Tongue (tissue), 2 donors: Measurements from ENCODE around the gene GOSR1. TPM values are rescaled to one million over a fixed set of nuclear protein-coding genes. Genes with fewer than 3 reads are reported as not detected.
"Not testable (repeated sequence)": the region's sequence is repeated elsewhere in the genome, so short reads cannot be mapped to it uniquely, and the experiment has no call there.

Experiments
- DNase-seq: peaks from one replicate; pipeline ENCODE4 v3.0.0-alpha.2; 2015
- total RNA-seq: library from RNA; depleted of rRNA; stranded (reverse); fragments of >200 nt; gene quantifications from one replicate; pipeline ENCODE4 v1.2.3, GENCODE V29; 2014

GOSR1 gene
- 50.7 TPM for total RNA-seq

GRCh38 chr17:30477083-30477773 lies at the start of gene GOSR1:
GOSR1 (plus strand) TSS chr17:30477408; CDS start chr17:30477434, 26 bp downstream.
- peak; percentile 98 for DNase-seq

DNA sequence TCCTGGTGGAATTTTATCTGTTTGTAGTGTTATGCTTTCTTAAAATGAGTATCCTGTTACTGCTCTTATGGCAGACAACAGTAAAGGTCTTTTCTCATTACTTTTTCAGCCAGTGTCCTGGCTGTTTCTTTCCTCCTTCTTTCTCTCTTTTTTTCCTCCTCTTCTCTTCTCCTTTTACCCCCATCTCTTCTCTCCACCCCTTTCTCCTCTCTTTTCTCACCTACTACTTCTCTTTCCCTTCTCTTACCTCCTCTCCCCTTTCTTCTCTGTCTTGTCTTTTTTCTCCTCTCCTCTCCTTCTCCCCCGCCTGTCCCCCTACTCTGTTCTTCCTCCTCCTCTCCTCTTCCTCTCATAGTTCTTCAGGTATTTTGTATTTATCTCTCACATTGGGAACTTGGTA lies 49.6 kb upstream of the GOSR1 start:
- DNase-seq = no peak

DNA sequence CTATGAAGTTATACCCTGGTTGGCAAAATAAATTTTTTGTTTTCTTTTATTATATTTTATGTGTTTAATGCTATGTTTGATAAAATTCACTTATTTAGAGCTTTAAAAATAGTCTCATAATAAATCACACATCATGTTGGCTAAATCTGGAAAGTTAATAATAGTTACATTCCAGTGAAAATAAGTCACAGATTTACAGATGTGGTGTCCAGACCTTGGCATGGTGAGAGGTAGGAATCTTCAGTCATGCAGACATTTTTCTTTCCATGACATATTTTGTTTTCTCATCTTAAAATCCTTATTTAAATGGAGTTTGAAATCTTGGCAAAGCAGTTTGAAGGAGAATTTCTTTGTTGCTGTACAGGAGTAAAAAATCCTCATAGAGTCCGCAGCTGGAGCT lies 48.1 kb upstream of the GOSR1 start:
- peak; percentile 17 for DNase-seq

- DNase-seq = peak; percentile 17
Measured at GRCh38 chr17:30433514-30433913, 43.7 kb upstream of the GOSR1 start.

- no peak for DNase-seq
Measured at GRCh38 chr17:30436729-30437128, 40.5 kb upstream of the GOSR1 start.

DNA sequence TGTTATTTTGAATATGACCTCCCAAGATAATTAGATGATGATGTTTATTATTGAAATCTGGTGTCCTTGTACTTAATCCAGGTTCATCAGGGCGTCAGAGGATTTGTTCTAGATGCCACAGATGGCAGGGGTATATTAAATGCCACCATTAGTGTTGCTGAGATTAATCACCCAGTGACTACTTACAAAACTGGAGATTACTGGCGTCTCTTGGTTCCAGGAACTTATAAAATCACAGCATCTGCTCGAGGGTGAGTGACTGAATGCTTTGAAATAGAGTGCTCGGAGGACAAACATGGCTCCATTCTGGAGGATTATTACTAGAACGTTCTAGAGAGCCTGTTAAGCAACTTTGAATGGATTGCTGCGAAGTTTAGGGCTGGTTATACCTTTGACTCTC lies 33.5 kb upstream of the GOSR1 start:
- DNase-seq = no peak

DNA sequence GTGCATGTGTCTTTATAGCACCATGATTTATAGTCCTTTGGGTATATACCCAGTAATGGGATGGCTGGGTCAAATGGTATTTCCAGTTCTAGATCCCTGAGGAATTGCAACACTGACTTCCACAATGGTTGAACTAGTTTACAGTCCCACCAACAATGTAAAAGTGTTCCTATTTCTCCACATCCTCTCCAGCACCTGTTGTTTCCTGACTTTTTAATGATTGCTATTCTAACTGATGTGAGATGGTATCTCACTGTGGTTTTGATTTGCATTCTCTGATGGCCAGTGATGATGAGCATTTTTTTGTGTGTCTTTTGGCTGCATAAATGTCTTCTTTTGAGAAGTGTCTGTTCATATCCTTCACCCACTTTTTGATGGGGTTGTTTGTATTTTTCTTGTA lies 30.6 kb upstream of the GOSR1 start:
- not testable (repeated sequence) for DNase-seq

- DNase-seq = peak; percentile 89
Measured at GRCh38 chr17:30449480-30449879, 27.7 kb upstream of the GOSR1 start.

DNA sequence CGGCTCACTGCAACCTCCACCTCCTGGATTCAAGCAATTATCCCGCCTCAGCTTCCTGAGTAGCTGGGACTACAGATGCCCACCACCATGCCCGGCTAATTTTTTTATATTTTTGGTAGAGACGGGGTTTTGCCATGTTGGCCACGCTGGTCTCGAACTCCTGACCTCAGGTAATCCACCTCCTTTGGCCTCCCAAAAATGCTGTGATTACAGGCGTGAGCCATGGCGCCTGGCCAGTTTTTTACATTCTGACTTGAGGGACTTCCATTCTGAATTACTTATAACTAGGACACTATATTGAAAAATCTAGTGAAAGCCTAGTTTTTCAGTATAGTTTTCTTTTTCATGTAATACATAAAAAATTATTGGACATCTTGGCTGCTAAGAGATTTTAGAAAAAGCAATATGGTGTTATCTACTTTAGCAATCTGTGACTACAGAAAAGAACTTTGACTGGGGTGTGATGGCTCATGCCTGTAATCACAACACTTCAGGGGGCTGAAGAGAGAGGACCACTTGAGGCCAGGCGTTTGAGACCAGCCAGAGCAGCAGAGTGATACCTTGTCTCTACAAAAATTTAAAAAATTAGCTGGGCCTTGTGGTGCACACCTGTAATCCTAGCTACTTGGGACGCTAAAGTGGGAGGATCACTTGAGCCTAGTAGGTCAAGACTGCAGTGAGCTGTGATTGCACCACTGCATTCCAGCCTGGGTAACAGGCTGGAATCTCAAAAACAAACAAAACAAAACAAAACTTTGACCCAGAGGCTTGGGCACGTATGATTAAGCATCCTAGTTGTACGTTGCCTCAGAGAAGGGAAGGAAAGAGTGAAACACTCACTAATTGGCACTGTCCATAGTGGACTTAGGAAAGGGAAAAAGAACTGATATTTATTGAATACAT lies 26.8 kb upstream of the GOSR1 start:
- DNase-seq = no peak

DNA sequence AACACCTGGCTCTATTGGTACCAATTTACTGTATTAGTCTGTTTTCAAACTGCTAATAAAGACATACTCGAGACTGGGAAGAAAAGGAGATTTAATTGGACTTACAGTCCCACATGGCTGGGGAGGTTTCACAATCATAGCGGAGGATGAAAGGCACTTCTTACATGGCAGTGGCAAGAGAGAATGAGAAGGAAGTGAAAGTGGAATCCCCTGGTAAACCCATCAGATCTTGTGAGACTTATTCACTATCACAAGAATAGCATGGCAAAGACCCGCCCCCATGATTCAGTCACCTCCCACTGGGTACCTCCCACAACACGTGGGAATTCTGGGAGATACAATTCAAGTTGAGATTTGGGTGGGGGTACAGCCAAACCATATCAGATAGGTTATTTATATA lies 22.6 kb upstream of the GOSR1 start:
- no peak for DNase-seq

GRCh38 chr17:30458371-30458770 lies 18.8 kb upstream of the GOSR1 start:
- DNase-seq = no peak

GRCh38 chr17:30458797-30459413 lies 18.3 kb upstream of the GOSR1 start:
- DNase-seq = not testable (repeated sequence)

- no peak for DNase-seq
Measured at GRCh38 chr17:30468465-30468864, 8.7 kb upstream of the GOSR1 start.

GRCh38 chr17:30472238-30472890 lies 4.8 kb upstream of the GOSR1 start:
- peak; percentile 3 for DNase-seq

GRCh38 chr17:30475206-30475605 lies 2.0 kb upstream of the GOSR1 start:
- no peak for DNase-seq

GRCh38 chr17:30476726-30477082 lies 504 bp upstream of the GOSR1 start:
- DNase-seq = no peak

DNA sequence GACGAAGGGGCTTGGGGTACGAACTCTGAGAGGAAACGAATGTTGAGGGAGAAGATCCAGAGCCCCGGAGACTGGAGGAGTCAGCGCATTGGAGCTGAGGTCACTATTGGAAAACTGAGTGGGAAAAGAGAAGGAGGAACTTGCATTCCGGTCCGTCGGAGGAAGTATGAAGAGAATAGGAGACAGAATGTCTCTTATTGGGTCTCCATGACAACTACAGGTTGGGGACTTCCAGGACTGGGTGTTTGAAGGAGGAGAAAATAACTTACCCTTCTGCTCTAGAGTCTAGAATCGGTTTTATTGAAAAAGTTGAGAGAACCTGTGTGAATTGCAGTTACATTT lies 537 bp downstream of the GOSR1 start:
- DNase-seq = peak; percentile 26

DNA sequence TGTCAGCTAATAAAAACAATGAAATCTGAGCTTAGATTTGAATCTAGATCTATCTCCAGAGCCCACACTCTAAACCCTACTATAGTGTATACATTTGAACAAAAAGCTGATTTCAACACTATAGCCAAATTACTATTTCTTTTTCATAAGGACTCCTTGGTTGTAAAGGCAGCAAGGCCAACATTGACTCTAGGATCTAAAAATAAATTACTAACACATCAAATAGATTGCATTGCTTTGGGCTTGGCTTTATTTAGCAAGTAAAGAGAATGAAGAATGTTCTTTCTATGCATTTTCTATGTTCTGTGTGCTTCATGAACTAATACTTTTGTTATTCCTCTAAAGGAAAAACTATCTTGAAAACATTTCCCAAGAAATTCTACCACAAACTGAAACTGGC lies 5.3 kb downstream of the GOSR1 start:
- no peak for DNase-seq

GRCh38 chr17:30483159-30483558 lies 6.0 kb downstream of the GOSR1 start:
- DNase-seq = no peak

- DNase-seq = no peak
Measured at GRCh38 chr17:30493780-30494179, 16.6 kb downstream of the GOSR1 start.

GRCh38 chr17:30495586-30495985 lies 18.4 kb downstream of the GOSR1 start:
- peak; percentile 12 for DNase-seq

- no peak for DNase-seq
Measured at GRCh38 chr17:30503558-30503957, 26.4 kb downstream of the GOSR1 start.
